Muscle layer of duodenum (tissue), 2 donors: ENCODE results near the gene TBX15.
"Not testable (repeated sequence)": the region's sequence is repeated elsewhere in the genome, so short reads cannot be mapped to it uniquely, and the experiment has no call there.

ENCODE experiments used
- H3K27ac ChIP-seq: one replicate; pipeline ENCODE4 v1.7.0; 2013; ENCODE audit warnings: mild to moderate bottlenecking, low read length
- H3K27me3 ChIP-seq: one replicate; pipeline ENCODE4 v1.7.0; 2013; ENCODE audit warnings: low read depth, mild to moderate bottlenecking, control low read depth, low read length
- H3K36me3 ChIP-seq, 2 donors: one replicate each; pipeline ENCODE4 v1.7.0; 2013; ENCODE audit warnings: low read length in 2 of 2, control low read depth in 1 of 2, mild to moderate bottlenecking in 1 of 2; ENCODE audit not compliant: insufficient read depth in 2 of 2, control insufficient read depth in 1 of 2
- H3K4me1 ChIP-seq, 2 donors: one replicate each; pipeline ENCODE4 v1.7.0; 2013; ENCODE audit warnings: low read length in 2 of 2, mild to moderate bottlenecking in 2 of 2, control low read depth in 1 of 2, moderate library complexity in 1 of 2; ENCODE audit not compliant: insufficient read depth in 2 of 2, control insufficient read depth in 1 of 2
- H3K4me3 ChIP-seq, 2 donors: one replicate each; pipeline ENCODE4 v1.7.0; 2013; ENCODE audit warnings: low read length in 2 of 2, low read depth in 1 of 2, mild to moderate bottlenecking in 1 of 2
- H3K9me3 ChIP-seq, 2 donors: one replicate each; pipeline ENCODE4 v1.7.0; 2013; ENCODE audit warnings: low read length in 2 of 2, control low read depth in 1 of 2, mild to moderate bottlenecking in 1 of 2; ENCODE audit not compliant: control insufficient read depth in 1 of 2
- donor health status: healthy.

TBX15 gene

DNA sequence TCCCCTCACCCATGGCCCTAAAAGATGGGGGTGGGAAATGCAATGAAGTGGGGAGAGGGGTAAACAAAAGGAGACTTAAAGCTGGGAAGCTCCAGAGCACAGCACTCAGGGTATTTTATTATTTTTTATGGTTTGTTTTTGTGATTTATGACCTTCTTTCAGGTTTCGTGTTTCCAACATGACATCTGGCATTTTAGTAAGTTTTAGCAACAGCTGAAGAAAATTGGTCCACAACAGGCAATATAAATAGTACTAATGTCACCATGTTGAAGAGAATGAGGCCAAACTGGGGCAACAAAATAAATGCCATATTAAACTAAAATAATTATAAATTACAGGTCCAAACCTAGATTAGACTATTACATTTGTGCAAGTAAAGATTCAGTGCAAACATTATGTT, 56.3 kb downstream of the TBX15 start:
- no peaks in the 10 kb centered on the region for H3K9me3 ChIP-seq
- H3K4me1 ChIP-seq: no peaks in the 10 kb centered on the region
- H3K4me3 ChIP-seq: no peak overlapping the region
- no peaks in the 10 kb centered on the region for H3K27me3 ChIP-seq
- no peaks in the 10 kb centered on the region for H3K36me3 ChIP-seq
- H3K27ac ChIP-seq: no peak overlapping the region

DNA sequence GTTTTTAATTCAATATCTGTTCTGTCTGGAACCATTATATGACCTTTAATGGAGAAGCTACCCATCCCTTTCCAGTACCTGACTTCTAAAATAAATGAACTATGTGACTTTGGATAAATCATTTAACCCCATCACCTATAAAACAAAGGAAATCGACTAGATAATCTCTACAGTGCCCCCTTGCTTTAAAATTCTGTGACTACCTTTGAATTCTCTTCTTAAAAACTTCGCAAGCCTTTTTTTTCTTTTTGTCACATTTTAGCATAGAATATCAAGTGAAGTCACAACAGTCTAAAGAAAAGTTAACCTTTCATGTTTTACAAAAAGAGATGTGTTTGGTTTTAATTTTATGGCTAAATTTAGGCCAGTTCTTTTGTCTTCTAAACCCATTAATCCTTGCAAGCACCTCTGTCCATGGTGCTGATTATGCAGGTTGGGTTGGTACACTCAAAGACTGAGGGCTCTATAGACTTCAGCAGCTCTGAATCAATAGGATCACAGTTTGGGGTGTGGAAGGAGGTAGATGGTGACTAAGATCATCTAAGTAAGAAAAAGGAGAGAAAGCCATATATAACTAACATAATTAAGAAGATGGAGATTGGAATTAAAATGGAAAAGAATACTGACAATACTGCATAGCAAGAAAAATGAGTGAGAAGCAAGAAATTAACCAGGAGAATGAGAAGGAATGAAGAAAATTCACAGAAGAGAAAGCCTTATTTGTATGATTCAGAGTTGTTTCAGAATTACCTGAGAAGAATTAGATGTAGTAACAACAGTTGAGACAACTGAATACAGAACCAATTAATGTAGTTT, 59.2 kb downstream of the TBX15 start:
- no peak overlapping the region for H3K27ac ChIP-seq
- no peaks in the 10 kb centered on the region for H3K27me3 ChIP-seq
- H3K36me3 ChIP-seq: no peaks in the 10 kb centered on the region
- H3K4me1 ChIP-seq: no peaks in the 10 kb centered on the region
- H3K9me3 ChIP-seq: no peaks in the 10 kb centered on the region
- no peak overlapping the region for H3K4me3 ChIP-seq

DNA sequence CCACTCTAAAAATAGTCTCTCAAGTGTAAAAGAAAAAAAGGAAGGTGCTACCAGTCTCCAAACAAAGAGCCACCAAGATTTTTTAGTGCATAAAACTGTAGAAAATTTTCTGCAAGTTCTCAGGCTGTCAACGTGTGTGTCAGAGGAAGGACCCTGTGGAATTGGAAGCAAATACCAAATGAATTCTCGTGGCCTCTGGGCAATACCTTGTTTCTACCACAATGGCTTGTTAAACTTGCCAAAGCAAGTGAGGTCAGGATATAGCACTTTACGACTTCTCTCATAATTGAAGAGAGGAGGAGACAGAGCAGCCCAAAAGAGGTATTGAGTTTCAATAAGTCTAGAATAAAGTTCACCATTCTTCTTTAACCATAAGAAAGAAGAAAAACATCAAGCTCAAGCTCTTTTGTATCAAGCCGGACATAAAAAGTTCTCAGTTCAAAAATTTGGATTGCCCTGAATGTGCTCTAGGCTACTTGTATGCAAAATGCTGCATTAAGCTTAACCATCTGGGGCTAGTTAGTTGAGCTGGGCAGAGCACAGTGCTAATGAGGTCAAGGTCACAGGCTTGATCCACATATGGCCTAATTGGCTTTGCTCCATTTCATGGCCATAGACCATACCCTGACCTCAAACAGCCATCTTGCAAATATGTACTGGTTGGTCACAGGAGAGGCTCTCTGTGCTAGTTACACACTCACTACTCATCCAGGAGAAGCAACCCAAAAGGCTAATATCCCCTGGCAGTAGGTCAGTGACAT, 60.5 kb downstream of the TBX15 start:
- no peaks in the 10 kb centered on the region for H3K9me3 ChIP-seq
- no peaks in the 10 kb centered on the region for H3K27me3 ChIP-seq
- H3K27ac ChIP-seq: no peak overlapping the region
- no peaks in the 10 kb centered on the region for H3K36me3 ChIP-seq
- H3K4me3 ChIP-seq: no peak overlapping the region
- H3K4me1 ChIP-seq: no peaks in the 10 kb centered on the region

DNA sequence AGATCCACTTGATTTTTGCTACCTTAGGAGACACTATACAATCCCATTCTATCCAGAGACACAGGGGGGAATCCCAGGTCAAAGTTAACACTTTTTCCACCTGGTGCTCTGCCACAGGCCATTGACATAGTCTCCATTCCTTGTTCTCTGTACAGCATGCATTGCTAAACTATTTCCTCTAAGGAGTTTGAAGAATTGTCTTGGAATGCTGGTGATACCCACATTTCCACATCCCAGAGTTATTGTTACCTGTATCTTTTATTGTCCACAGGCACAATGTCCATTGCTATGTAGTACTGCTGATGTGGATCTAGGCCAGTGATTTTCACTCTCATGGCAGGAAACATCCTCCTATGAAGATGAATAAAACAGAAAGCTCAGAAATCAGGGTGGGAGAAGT, 61.9 kb downstream of the TBX15 start:
- H3K36me3 ChIP-seq: no peaks in the 10 kb centered on the region
- no peak overlapping the region for H3K4me3 ChIP-seq
- H3K27ac ChIP-seq: no peak overlapping the region
- no peaks in the 10 kb centered on the region for H3K4me1 ChIP-seq
- no peaks in the 10 kb centered on the region for H3K27me3 ChIP-seq
- H3K9me3 ChIP-seq: no peaks in the 10 kb centered on the region

DNA sequence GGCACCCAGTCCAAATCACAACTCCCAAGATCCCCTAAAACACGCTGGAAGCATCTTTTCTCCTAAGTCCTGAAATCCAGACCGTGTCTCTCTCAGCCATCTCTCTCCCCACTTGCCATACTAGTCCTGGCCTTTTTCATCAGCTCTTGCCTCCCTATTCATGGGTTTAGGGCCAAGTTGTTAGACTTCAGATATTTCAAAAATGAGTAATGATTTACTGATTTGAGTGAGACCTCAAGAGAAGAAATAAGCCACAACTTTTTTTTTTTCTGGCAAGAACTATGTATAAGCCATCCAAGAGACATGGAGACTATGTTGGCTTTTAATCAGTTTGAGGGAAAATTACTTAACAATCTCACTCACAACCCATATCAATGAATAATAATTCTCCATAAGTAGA, 62.5 kb downstream of the TBX15 start:
- H3K4me3 ChIP-seq: no peak overlapping the region
- no peak overlapping the region for H3K27ac ChIP-seq
- H3K27me3 ChIP-seq: no peaks in the 10 kb centered on the region
- no peaks in the 10 kb centered on the region for H3K9me3 ChIP-seq
- H3K36me3 ChIP-seq: no peaks in the 10 kb centered on the region
- no peaks in the 10 kb centered on the region for H3K4me1 ChIP-seq

DNA sequence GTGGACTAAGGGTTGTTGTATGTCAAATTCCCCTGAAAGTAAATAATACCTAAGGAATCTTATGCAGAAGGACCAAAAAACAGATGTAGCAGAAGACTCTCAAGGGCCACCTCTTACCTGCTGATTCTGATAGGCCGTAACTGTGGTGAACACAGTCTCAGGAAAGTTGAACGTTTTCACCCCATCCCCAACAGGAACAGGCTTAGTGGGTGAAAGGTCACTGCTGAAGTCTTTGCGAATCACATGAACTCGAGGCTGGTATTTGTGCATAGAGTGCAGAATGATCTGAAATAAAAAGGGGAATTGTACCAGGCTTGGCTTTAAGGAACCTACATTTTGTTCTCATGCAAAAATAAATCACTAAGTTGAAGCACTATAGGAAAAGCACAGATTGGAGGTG, 64.8 kb downstream of the TBX15 start:
- Histone ChIP-seq H3K27ac (no peak overlapping the region), H3K4me1 (no peaks in the 10 kb centered on the region), H3K4me3 (no peak overlapping the region), H3K36me3 (no peaks in the 10 kb centered on the region), H3K9me3 (no peaks in the 10 kb centered on the region), H3K27me3 (no peaks in the 10 kb centered on the region)

DNA sequence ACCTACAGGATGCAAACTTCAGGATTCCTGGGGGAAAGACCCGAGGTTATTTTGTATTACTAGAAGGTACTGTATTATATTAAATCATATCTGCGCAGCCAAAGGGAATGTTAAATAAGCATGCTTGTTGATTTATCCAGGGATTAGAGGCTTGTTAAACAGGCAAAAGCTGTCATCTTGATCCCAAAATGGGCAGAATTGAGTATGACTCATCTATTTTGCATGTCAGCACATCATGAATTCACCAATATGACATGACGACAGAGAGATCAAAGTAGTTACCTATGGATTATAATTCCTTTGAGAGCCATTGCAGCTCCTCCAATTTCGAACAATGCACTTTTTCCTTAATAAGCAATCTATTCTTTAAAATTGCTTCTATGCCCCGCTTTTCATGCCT, 66.1 kb downstream of the TBX15 start:
- Histone ChIP-seq H3K4me1 (no peaks in the 10 kb centered on the region), H3K4me3 (no peak overlapping the region), H3K27me3 (no peaks in the 10 kb centered on the region), H3K36me3 (no peaks in the 10 kb centered on the region), H3K9me3 (no peaks in the 10 kb centered on the region), H3K27ac (no peak overlapping the region)

DNA sequence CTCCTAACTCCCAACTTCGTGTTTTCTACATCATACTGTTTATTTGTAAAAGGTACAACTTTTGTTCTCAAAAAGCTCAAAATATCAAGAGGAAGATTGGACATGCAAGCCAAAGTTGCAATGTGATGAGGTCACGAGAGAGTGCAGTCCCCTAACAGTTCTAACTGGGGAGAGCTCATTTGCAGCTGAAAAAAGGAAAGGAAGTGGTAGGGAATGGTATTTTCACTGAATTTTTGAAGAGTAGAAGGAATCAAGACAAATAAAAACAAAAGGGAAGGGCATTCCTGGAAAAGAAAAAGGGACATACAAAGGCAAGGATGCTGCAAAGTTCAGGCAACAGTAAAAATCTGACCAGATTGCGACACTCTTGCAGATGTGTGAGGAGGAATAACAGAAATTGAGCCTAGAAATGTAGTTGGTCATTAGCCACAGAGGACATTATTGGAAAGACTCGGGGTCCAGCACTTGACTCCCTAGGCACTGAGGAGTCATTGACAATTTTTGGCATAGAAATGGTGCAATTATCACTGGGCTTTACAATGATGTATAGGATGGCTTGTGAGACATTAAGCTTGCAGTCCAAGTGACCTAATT, 67.9 kb downstream of the TBX15 start:
- Histone ChIP-seq H3K4me3 (no peak overlapping the region), H3K27me3 (no peaks in the 10 kb centered on the region), H3K27ac (no peak overlapping the region), H3K36me3 (no peaks in the 10 kb centered on the region), H3K4me1 (no peaks in the 10 kb centered on the region), H3K9me3 (no peaks in the 10 kb centered on the region)

DNA sequence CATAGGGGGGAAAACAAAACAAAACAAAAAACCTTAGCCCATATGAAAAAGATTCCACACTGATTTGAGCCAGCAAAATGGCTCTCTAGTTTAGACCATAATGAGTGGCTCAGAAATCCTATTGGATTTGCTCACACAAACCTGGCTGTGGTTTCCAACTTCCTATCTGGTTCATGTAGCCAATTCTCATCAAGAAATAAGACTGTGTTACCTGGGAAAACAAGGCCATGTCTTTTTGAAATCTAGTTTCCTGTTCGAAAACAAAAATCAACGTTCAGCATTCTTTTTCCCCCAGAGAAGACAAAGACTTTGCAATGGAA, 69.2 kb downstream of the TBX15 start:
- H3K9me3 ChIP-seq: no peaks in the 10 kb centered on the region

DNA sequence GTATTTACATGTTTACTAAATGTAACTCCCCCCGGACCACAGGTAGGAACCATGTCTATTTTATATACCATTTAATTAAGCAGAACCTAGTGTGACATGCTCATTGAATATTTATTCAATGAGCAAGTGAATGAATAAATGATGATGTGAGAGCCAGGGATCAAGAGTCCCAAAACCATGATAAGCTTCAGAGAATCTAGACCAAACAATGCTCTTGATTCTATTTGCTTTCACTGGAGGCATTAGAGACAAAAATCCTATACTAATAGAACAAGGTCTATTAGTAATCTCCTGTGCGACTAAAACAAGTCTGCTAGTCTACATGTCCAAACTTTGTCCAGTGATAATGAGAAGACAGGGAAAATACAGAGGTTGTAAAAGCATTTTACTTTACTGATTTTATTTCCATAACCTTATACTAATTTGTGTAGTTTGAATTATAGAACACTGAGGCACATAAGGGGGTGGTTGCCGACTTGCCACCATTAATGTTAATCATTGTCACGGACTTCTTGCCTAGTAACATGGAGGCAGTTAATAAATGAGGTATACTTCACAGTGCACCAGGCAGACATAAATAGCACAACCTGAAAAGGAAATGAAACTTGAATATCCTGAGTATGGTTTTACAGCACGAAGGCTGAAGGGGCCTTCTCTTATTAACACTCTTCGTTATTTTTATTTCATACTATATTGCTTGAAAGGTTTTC, 69.8 kb downstream of the TBX15 start:
- Histone ChIP-seq H3K9me3 (no peaks in the 10 kb centered on the region), H3K36me3 (no peaks in the 10 kb centered on the region), H3K27ac (no peak overlapping the region), H3K4me3 (no peak overlapping the region), H3K4me1 (no peaks in the 10 kb centered on the region), H3K27me3 (no peaks in the 10 kb centered on the region)

More for the DNA sequence above, 69.2 kb downstream of the TBX15 start:
- H3K4me3 ChIP-seq: no peak overlapping the region
- no peaks in the 10 kb centered on the region for H3K4me1 ChIP-seq
- no peaks in the 10 kb centered on the region for H3K27me3 ChIP-seq
- H3K27ac ChIP-seq: no peak overlapping the region
- no peaks in the 10 kb centered on the region for H3K36me3 ChIP-seq

DNA sequence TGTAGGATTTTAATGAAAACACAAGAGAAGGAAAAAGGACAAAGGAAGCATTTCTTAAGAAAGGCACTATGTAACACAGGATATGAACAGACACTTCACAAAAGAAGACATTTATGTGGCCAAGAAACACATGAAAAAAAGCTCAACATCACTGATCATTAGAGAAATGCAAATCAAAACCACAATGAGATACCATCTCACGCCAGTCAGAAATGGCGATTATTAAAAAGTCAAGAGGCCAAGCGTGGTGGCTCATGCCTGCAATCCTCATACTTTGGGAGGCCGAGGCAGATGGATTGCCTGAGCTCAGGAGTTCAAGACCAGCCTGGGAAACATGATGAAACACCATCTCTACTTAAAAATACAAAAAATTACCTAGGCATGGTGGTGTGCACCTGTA, 71.8 kb downstream of the TBX15 start:
- H3K9me3 ChIP-seq, H3K27ac ChIP-seq, H3K27me3 ChIP-seq, H3K4me3 ChIP-seq, H3K36me3 ChIP-seq, H3K4me1 ChIP-seq: not testable (repeated sequence)
